Parathyroid adenoma (tissue), 2 donors: Measurements from ENCODE around the gene ARSK.

Experiments used
- H2AFZ ChIP-seq: fragments of 300-600 bp; sonication (generic); one replicate; pipeline ENCODE4 v1.7.0; 2017; ENCODE audit warnings: antibody characterized with exemption, mild to moderate bottlenecking
- H3K27ac ChIP-seq: fragments of 300-600 bp; sonication (generic); one replicate; pipeline ENCODE4 v1.7.0; 2017
- H3K27me3 ChIP-seq: fragments of 300-600 bp; sonication (generic); one replicate; pipeline ENCODE4 v1.7.0; 2017; ENCODE audit warnings: low read length; ENCODE audit not compliant: control insufficient read depth, insufficient read depth
- H3K36me3 ChIP-seq: fragments of 300-600 bp; sonication (generic); one replicate; pipeline ENCODE4 v1.7.0; 2017; ENCODE audit warnings: low read length; ENCODE audit not compliant: control insufficient read depth, insufficient read depth
- H3K4me1 ChIP-seq: fragments of 300-600 bp; sonication (generic); one replicate; pipeline ENCODE4 v1.7.0; 2017; ENCODE audit warnings: control low read depth
- H3K4me2 ChIP-seq: fragments of 300-600 bp; sonication (generic); one replicate; pipeline ENCODE4 v1.7.0; 2017; ENCODE audit warnings: low read length
- H3K4me3 ChIP-seq: fragments of 300-600 bp; sonication (generic); one replicate; pipeline ENCODE4 v1.7.0; 2017; ENCODE audit warnings: low read depth, low read length
- H3K79me2 ChIP-seq: fragments of 300-600 bp; sonication (generic); one replicate; pipeline ENCODE4 v1.7.0; 2017; ENCODE audit warnings: control low read depth
- H3K9ac ChIP-seq: fragments of 300-600 bp; sonication (generic); one replicate; pipeline ENCODE4 v1.7.0; 2017; ENCODE audit warnings: mild to moderate bottlenecking
- H3K9me3 ChIP-seq: fragments of 300-600 bp; sonication (generic); one replicate; pipeline ENCODE4 v1.7.0; 2017; ENCODE audit warnings: low read length; ENCODE audit not compliant: control insufficient read depth
- TF ChIP-seq, protein P1 (sequence below): fragments of 300-600 bp; sonication (generic); IDR thresholded peaks from one replicate; pipeline ENCODE4 v1.7.0; 2017; ENCODE audit warnings: antibody characterized with exemption, mild to moderate bottlenecking
- donor health status: primary hyperparathyroidism.

Gene ARSK

DNA sequence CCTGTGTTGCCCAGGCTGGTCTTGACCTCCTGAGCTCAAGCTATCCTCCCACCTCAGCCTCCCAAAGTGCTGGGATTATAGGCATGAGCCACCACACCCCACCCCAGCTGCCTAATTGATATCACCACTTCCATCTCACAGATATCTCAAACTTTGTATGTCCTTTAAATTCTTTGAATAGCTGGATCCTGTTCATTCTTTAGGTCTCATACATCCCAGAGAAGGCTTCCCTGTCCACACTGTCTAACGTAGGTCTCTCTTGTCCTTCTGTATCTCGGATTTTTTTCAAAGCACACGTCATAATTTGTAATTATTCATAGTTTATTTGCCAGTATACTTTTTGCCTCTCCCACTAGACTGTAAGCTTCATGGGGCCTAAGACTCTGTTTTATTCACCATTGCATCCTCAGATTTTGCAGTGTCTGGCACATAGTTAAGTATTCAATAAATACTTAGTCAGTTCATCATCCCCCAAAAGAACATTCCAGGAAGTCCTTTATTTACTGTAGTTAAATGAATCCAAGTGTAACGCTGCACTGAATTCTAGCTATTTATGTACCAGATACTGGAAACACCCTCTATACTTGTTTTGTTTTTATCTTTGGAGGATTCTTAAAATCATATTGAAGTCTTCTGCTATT, 10.5 kb downstream of the ARSK start:
- H3K79me2 ChIP-seq: no peaks in the 10 kb centered on the region
- TF ChIP-seq, protein P1, sequence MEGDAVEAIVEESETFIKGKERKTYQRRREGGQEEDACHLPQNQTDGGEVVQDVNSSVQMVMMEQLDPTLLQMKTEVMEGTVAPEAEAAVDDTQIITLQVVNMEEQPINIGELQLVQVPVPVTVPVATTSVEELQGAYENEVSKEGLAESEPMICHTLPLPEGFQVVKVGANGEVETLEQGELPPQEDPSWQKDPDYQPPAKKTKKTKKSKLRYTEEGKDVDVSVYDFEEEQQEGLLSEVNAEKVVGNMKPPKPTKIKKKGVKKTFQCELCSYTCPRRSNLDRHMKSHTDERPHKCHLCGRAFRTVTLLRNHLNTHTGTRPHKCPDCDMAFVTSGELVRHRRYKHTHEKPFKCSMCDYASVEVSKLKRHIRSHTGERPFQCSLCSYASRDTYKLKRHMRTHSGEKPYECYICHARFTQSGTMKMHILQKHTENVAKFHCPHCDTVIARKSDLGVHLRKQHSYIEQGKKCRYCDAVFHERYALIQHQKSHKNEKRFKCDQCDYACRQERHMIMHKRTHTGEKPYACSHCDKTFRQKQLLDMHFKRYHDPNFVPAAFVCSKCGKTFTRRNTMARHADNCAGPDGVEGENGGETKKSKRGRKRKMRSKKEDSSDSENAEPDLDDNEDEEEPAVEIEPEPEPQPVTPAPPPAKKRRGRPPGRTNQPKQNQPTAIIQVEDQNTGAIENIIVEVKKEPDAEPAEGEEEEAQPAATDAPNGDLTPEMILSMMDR: no peak
- no peaks in the 10 kb centered on the region for H3K27me3 ChIP-seq
- no peak overlapping the region for H3K4me3 ChIP-seq
- H3K9ac ChIP-seq: no peak overlapping the region
- no peak overlapping the region for H3K4me2 ChIP-seq
- H3K36me3 ChIP-seq: no peaks in the 10 kb centered on the region
- no peak overlapping the region for H2AFZ ChIP-seq
- no peaks in the 10 kb centered on the region for H3K9me3 ChIP-seq
- H3K4me1 ChIP-seq: peaks cover 4% of the 10 kb centered on the region
- no peak overlapping the region for H3K27ac ChIP-seq

DNA sequence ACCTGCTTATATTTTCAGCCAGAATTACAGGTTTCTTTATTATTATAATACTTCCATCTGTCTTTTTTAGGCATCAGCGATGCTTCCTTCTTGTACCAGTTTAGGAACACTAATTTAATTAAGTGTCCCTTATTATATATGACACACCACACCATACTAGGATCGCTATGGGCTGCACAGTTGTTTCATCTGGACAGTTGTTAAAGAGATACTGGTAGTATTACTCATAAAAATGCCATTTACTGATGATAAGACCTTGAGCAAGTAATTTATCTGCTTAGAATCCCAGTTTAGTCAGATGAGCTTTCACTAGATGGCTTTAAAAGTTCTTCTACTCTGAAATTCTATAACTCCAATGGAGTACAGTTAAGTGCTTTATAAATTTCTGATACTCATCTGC, 17.1 kb downstream of the ARSK start:
- Histone ChIP-seq H3K9ac (no peak overlapping the region), H3K79me2 (peaks cover 3% of the 10 kb centered on the region), H3K36me3 (no peaks in the 10 kb centered on the region), H3K27ac (no peak overlapping the region), H3K27me3 (no peaks in the 10 kb centered on the region), H3K4me1 (no peaks in the 10 kb centered on the region), H2AFZ (no peak overlapping the region), H3K4me2 (no peak overlapping the region), H3K9me3 (no peaks in the 10 kb centered on the region), H3K4me3 (no peak overlapping the region)
- TF ChIP-seq, protein P1: no peak

DNA sequence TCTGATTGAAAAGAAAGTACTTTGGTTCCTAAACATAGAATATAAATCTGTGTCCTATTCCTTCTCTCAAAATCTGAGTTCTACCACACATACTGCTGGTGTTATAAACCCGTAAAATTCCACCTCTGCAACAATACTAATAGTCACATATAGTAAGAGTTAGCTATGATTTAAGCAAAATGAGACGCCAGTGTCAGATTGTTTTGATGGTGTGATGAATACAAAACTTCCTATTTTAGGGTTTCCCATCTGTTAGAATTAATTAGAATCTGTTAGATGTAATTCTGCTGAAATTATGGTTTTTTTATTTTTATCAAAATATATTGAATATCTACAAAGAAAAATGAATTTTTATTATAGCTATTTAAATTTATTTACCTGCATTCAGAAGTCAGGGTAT, 26.7 kb downstream of the ARSK start:
- no peak overlapping the region for H3K27ac ChIP-seq
- no peak overlapping the region for H3K4me3 ChIP-seq
- H3K27me3 ChIP-seq: no peaks in the 10 kb centered on the region
- H2AFZ ChIP-seq: no peak overlapping the region
- no peaks in the 10 kb centered on the region for H3K79me2 ChIP-seq
- H3K9me3 ChIP-seq: no peaks in the 10 kb centered on the region
- no peak overlapping the region for H3K9ac ChIP-seq
- no peaks in the 10 kb centered on the region for H3K4me1 ChIP-seq
- TF ChIP-seq, protein P1: no peak
- no peaks in the 10 kb centered on the region for H3K36me3 ChIP-seq
- no peak overlapping the region for H3K4me2 ChIP-seq

DNA sequence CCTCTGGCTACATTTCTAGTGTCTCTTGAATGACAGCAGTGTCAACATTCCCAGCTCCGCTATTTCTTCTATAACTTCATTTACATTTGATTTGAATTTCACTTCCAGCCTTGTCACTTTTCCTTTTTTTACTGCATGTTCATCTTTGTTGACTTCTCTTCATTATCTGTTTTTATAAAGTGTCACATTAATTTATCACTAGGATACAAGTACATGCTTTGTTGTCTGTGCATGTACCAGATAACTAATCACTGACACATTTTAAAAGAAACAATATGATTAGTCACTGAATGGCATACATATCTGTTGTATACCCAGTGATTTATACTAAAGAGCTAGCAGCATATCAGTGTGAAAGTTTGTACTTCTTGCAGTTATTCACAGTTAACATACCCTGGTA, 29.1 kb downstream of the ARSK start:
- Histone ChIP-seq H3K27me3 (no peaks in the 10 kb centered on the region), H3K9ac (no peak overlapping the region), H3K4me3 (no peak overlapping the region), H3K36me3 (no peaks in the 10 kb centered on the region), H3K79me2 (no peaks in the 10 kb centered on the region), H3K9me3 (no peaks in the 10 kb centered on the region), H3K27ac (no peak overlapping the region), H2AFZ (no peak overlapping the region), H3K4me2 (no peak overlapping the region), H3K4me1 (no peaks in the 10 kb centered on the region)
- TF ChIP-seq, protein P1: no peak

DNA sequence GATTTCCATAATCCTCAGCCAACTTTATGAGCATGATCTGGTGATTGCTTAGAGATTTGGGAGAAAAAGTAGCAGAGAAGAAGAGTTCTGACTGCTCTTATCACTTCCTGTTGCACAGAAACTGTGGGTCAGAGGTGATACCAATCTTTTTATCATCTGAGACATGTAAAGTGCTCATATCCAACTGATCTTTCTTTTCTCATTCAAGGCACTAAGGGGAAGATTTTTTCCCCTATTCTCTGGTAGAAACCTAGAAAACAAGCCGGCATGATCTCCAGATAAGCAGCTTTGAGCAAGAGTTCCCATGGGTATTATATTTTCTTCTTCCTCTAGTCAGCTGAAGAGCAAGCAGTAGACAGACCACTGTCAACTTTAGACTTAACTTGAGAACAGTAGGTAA, 36.0 kb downstream of the ARSK start:
- Histone ChIP-seq H3K27ac (peak overlapping the region; percentile 38), H2AFZ (peak overlapping the region; percentile 12), H3K9ac (no peak overlapping the region), H3K79me2 (no peaks in the 10 kb centered on the region), H3K36me3 (no peaks in the 10 kb centered on the region), H3K4me2 (no peak overlapping the region), H3K4me3 (no peak overlapping the region), H3K4me1 (peaks cover 6% of the 10 kb centered on the region), H3K27me3 (no peaks in the 10 kb centered on the region), H3K9me3 (no peaks in the 10 kb centered on the region)
- TF ChIP-seq, protein P1: no peak
